ENCODE results near the gene FOLR3.
"Not testable (repeated sequence)": the region's sequence is repeated elsewhere in the genome, so short reads cannot be mapped to it uniquely, and the experiment has no call there.

Gene FOLR3

DNA sequence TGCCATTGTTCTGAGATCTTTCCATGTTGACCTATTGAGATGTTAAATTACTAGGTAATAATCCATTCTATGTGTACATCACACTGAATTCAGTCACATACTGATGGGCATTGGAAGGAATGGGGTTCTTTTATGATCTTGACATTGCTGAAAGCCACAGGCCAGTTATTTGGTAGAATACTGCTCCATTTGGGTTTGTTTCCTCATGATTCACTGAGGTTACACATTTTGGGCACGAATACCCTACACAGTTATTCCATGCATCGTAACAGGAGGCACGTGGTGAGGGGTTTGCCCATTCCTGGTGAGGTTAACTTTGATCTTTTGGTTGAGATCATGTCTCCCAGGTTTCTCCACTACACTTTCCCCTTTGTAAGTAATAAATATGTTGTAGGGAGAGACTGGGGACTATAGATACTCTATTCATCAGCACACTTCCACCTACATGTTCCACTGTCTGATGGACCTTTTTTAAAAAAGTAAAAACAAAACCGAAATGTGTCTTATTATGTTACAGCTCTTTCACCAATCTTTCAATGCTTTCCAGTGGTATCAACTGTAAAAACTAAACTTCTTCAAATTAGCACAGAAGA is 44.4 kb downstream of the FOLR3 start:
- DNase-seq (ENCODE audit: low read depth) = no peak
- no peak overlapping the region for H3K4me3 ChIP-seq (ENCODE audit: low read depth, low read length)
- TF ChIP-seq, protein P1, sequence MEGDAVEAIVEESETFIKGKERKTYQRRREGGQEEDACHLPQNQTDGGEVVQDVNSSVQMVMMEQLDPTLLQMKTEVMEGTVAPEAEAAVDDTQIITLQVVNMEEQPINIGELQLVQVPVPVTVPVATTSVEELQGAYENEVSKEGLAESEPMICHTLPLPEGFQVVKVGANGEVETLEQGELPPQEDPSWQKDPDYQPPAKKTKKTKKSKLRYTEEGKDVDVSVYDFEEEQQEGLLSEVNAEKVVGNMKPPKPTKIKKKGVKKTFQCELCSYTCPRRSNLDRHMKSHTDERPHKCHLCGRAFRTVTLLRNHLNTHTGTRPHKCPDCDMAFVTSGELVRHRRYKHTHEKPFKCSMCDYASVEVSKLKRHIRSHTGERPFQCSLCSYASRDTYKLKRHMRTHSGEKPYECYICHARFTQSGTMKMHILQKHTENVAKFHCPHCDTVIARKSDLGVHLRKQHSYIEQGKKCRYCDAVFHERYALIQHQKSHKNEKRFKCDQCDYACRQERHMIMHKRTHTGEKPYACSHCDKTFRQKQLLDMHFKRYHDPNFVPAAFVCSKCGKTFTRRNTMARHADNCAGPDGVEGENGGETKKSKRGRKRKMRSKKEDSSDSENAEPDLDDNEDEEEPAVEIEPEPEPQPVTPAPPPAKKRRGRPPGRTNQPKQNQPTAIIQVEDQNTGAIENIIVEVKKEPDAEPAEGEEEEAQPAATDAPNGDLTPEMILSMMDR (conservative IDR thresholded peaks at IDR 0.05; ENCODE audit: low read depth, low read length) = no peak

DNA sequence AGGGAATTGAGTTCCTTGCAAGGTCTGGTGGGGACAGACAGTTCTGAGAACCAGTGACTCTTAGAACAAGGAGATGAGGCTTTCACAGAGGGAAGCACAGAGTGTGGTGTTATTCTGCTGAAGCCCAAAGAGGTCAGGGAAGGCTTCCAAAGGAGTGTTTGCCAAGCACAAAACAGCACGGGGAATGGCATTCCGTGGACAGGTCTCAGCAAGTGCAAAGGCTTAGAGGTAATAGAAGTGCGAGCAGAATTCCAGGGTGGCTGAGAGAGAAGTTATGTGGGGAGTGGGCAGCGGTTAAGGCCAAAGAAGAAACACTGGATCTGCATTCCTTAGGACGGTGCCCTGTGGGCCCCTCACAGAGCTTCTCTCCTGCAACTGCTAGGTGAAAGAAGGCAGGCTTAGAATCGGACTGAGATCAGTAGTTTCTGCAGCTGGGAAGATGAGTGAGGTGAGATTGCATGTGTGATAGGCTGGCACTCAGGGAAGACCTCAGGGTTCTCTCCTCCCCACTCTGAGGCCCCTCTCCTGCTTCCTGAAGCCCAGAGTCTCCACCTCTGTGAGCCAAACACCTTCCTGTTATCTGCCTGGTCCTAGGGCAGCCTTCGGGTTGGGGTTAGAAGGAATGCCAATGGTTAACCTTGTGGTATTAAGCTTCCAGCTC is 45.5 kb downstream of the FOLR3 start:
- not testable (repeated sequence) for H3K4me3 ChIP-seq (ENCODE audit: low read depth, low read length); DNase-seq (ENCODE audit: low read depth)

DNA sequence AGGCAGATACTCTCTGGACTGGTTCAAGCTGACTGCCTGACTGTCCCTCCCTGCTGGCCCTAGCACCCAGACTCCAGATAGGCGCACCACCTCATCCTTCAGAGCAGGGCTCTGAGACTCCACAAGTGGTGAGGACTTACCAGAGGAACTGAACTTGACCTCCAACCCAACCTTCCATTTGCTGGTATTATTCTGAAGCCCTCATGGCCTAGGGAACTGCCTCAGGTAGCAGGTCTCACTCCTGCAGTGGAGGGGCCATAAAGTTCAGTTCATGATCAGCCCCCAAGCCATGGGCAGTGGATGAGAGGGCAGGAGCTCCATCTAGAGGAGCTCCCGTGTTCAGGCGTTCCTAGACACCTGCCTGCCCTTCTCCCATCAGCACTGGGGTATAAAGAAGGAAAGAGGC is 46.0 kb downstream of the FOLR3 start:
- TF ChIP-seq, protein P1 (conservative IDR thresholded peaks at IDR 0.05; ENCODE audit: low read depth, low read length) = peak; percentile 37
- DNase-seq (ENCODE audit: low read depth) = peak; percentile 7
- not testable (repeated sequence) for H3K4me3 ChIP-seq (ENCODE audit: low read depth, low read length)

DNA sequence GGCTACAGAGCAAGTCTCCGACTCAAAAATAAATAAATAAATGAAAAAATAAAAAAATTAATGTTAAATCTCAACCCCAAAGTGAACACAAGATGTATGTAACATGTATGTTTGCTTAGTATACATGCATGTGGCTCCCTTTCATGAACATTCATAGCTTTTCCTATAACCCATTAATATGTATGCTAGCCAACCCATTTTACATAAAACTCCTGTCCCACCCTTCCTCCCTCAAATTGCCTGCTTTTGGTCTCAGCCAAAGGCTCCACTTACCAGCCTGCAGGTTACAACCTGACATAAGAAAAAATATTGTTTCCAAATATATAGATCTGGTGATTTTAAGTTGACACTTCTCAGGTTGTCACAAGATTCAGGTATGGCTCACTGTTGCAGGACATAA is 52.7 kb downstream of the FOLR3 start:
- TF ChIP-seq, protein P1 (conservative IDR thresholded peaks at IDR 0.05; ENCODE audit: low read depth, low read length) = no peak
- H3K4me3 ChIP-seq (ENCODE audit: low read depth, low read length) = no peak overlapping the region
- no peak for DNase-seq (ENCODE audit: low read depth)
